Measurements from ENCODE around the gene ARHGAP31. TPM values are rescaled to one million over a fixed set of nuclear protein-coding genes. Genes with fewer than 3 reads are reported as not detected.

ARHGAP31 gene
- total RNA-seq, 1 experiment from 2014 or later = 7.2 TPM

GRCh38 chr3:119308355-119308754 is 14.2 kb downstream of the ARHGAP31 start:
- ChIA-PET CTCF (no interaction called here), POLR2A (no interaction called here)
- no peak for DNase-seq (ENCODE audit: low spot score)
- no peak for ATAC-seq
- TF ChIP-seq MLX (CRISPR knock-in tag; IDR thresholded peaks at IDR 0.05) (no peak), JAZF1 (CRISPR knock-in tag; IDR thresholded peaks at IDR 0.05) (no peak), IRF1 (CRISPR knock-in tag; IDR thresholded peaks at IDR 0.05) (no peak), ZNF219 (CRISPR knock-in tag; IDR thresholded peaks at IDR 0.05; ENCODE audit: borderline replicate concordance) (no peak), ZNF396 (CRISPR knock-in tag; IDR thresholded peaks at IDR 0.05; ENCODE audit: borderline replicate concordance) (no peak), ESRRA (CRISPR knock-in tag; IDR thresholded peaks at IDR 0.05; ENCODE audit: borderline replicate concordance) (no peak), GABPB1 (CRISPR knock-in tag; IDR thresholded peaks at IDR 0.05) (no peak), ZNF423 (CRISPR knock-in tag; IDR thresholded peaks at IDR 0.05) (no peak), ERG (CRISPR knock-in tag; IDR thresholded peaks at IDR 0.05) (no peak), ZBTB43 (CRISPR knock-in tag; IDR thresholded peaks at IDR 0.05) (no peak), E2F1 (CRISPR knock-in tag; IDR thresholded peaks at IDR 0.05) (no peak), USF1 (CRISPR knock-in tag; IDR thresholded peaks at IDR 0.05) (no peak), PREB (CRISPR knock-in tag; IDR thresholded peaks at IDR 0.05; ENCODE audit: borderline replicate concordance) (no peak), HMGA2 (CRISPR knock-in tag; IDR thresholded peaks at IDR 0.05) (no peak), ZNF671 (CRISPR knock-in tag; IDR thresholded peaks at IDR 0.05) (no peak), ZBTB21 (CRISPR knock-in tag; IDR thresholded peaks at IDR 0.05; ENCODE audit: borderline replicate concordance) (no peak), NFYB (CRISPR knock-in tag; conservative IDR thresholded peaks at IDR 0.05; ENCODE audit: low read depth) (no peak), AFF4 (CRISPR knock-in tag; IDR thresholded peaks at IDR 0.05; ENCODE audit: borderline replicate concordance) (no peak), STAT6 (CRISPR knock-in tag; conservative IDR thresholded peaks at IDR 0.05; ENCODE audit: low read depth) (no peak)
- Mint-ChIP-seq H3K27me3 (ENCODE audit: low read depth) (peaks cover 8% of the 10 kb centered on the region; the same call in 1 of the 2 replicates), H3K9me3 (peaks cover 9% of the 10 kb centered on the region), H3K4me3 (no peak overlapping the region), H3K27ac (no peak overlapping the region), H3K36me3 (peaks cover 6% of the 10 kb centered on the region; the same call in 1 of the 2 replicates), H3K4me1 (peaks cover 30% of the 10 kb centered on the region)

Data from WTC11 (cell line).